ENCODE results near the gene ZBTB4. TPM values are rescaled to one million over a fixed set of nuclear protein-coding genes. Genes with fewer than 3 reads are reported as not detected.

The ZBTB4 gene
- total and polyA plus RNA-seq, 2 experiments from 2014 or later: 3.6 to 11.2 TPM

DNA sequence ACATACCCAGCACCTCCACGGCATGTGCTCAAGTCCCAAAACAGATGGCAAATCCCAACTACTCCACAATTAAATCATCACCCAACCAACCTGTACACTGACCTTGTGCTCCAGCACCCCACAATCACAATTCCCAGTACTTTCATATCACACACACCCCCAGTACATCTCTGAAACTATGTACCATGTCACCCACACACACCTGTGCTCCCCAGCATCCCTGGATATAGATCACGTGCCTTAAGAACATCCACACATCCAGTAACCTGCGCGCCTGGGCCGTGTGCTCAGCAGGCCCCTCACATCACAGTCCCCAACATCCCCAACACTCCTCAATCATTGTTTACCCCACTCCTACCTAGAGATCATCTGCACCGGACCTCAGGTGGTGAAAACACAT lies 69.7 kb downstream of the ZBTB4 start (continued):
- TF ChIP-seq, protein P1, sequence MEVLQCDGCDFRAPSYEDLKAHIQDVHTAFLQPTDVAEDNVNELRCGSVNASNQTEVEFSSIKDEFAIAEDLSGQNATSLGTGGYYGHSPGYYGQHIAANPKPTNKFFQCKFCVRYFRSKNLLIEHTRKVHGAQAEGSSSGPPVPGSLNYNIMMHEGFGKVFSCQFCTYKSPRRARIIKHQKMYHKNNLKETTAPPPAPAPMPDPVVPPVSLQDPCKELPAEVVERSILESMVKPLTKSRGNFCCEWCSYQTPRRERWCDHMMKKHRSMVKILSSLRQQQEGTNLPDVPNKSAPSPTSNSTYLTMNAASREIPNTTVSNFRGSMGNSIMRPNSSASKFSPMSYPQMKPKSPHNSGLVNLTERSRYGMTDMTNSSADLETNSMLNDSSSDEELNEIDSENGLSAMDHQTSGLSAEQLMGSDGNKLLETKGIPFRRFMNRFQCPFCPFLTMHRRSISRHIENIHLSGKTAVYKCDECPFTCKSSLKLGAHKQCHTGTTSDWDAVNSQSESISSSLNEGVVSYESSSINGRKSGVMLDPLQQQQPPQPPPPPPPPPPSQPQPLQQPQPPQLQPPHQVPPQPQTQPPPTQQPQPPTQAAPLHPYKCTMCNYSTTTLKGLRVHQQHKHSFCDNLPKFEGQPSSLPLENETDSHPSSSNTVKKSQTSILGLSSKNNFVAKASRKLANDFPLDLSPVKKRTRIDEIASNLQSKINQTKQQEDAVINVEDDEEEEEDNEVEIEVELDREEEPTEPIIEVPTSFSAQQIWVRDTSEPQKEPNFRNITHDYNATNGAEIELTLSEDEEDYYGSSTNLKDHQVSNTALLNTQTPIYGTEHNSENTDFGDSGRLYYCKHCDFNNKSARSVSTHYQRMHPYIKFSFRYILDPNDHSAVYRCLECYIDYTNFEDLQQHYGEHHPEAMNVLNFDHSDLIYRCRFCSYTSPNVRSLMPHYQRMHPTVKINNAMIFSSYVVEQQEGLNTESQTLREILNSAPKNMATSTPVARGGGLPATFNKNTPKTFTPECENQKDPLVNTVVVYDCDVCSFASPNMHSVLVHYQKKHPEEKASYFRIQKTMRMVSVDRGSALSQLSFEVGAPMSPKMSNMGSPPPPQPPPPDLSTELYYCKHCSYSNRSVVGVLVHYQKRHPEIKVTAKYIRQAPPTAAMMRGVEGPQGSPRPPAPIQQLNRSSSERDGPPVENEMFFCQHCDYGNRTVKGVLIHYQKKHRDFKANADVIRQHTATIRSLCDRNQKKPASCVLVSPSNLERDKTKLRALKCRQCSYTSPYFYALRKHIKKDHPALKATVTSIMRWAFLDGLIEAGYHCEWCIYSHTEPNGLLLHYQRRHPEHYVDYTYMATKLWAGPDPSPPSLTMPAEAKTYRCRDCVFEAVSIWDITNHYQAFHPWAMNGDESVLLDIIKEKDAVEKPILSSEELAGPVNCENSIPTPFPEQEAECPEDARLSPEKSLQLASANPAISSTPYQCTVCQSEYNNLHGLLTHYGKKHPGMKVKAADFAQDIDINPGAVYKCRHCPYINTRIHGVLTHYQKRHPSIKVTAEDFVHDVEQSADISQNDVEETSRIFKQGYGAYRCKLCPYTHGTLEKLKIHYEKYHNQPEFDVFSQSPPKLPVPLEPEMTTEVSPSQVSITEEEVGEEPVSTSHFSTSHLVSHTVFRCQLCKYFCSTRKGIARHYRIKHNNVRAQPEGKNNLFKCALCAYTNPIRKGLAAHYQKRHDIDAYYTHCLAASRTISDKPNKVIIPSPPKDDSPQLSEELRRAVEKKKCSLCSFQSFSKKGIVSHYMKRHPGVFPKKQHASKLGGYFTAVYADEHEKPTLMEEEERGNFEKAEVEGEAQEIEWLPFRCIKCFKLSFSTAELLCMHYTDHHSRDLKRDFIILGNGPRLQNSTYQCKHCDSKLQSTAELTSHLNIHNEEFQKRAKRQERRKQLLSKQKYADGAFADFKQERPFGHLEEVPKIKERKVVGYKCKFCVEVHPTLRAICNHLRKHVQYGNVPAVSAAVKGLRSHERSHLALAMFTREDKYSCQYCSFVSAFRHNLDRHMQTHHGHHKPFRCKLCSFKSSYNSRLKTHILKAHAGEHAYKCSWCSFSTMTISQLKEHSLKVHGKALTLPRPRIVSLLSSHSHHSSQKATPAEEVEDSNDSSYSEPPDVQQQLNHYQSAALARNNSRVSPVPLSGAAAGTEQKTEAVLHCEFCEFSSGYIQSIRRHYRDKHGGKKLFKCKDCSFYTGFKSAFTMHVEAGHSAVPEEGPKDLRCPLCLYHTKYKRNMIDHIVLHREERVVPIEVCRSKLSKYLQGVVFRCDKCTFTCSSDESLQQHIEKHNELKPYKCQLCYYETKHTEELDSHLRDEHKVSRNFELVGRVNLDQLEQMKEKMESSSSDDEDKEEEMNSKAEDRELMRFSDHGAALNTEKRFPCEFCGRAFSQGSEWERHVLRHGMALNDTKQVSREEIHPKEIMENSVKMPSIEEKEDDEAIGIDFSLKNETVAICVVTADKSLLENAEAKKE (CRISPR knock-in tag; IDR thresholded peaks at IDR 0.05): no peak
- TF ChIP-seq ZNF114 (CRISPR knock-in tag; IDR thresholded peaks at IDR 0.05): no peak

Other genes with a start within 250 kb of the ZBTB4 start
Only the 30 nearest of the 40 such genes appear.
- 10.2 and 13.6 TPM in 2 replicates for gene SLC2A4, start 197.9 kb downstream of the ZBTB4 start, total RNA-seq (2014; rRNA removed; shearing (Covaris generic))
- 6.3 and 6.9 TPM in 2 replicates for gene SLC2A4, start 197.9 kb downstream of the ZBTB4 start, polyA plus RNA-seq (2016; fragmentation: Nextera tagmentation; extraction: Ambion mirVana)
- 20.6 and 36.5 TPM in 2 replicates for gene YBX2, start 185.0 kb downstream of the ZBTB4 start, total RNA-seq (2014; rRNA removed; shearing (Covaris generic))
- gene YBX2, start 185.0 kb downstream of the ZBTB4 start, polyA plus RNA-seq (2016; fragmentation: Nextera tagmentation; extraction: Ambion mirVana): 22.1 and 22.5 TPM in 2 replicates
- 791 and 833 TPM in 2 replicates for gene EIF5A, start 172.0 kb downstream of the ZBTB4 start, total RNA-seq (2014; rRNA removed; shearing (Covaris generic))
- 1,562 and 1,621 TPM in 2 replicates for gene EIF5A, start 172.0 kb downstream of the ZBTB4 start, polyA plus RNA-seq (2016; fragmentation: Nextera tagmentation; extraction: Ambion mirVana)
- 64.8 and 83.4 TPM in 2 replicates for gene GPS2, start 164.3 kb downstream of the ZBTB4 start, total RNA-seq (2014; rRNA removed; shearing (Covaris generic))
- gene GPS2, start 164.3 kb downstream of the ZBTB4 start, polyA plus RNA-seq (2016; fragmentation: Nextera tagmentation; extraction: Ambion mirVana): 117 and 122 TPM in 2 replicates
- gene NEURL4, start 150.3 kb downstream of the ZBTB4 start, total RNA-seq (2014; rRNA removed; shearing (Covaris generic)): 36.8 and 42.3 TPM in 2 replicates
- gene NEURL4, start 150.3 kb downstream of the ZBTB4 start, polyA plus RNA-seq (2016; fragmentation: Nextera tagmentation; extraction: Ambion mirVana): 6.3 and 6.7 TPM in 2 replicates
- 30.7 and 35.8 TPM in 2 replicates for gene ACAP1, start 143.1 kb downstream of the ZBTB4 start, total RNA-seq (2014; rRNA removed; shearing (Covaris generic))
- 40.1 and 43.9 TPM in 2 replicates for gene ACAP1, start 143.1 kb downstream of the ZBTB4 start, polyA plus RNA-seq (2016; fragmentation: Nextera tagmentation; extraction: Ambion mirVana)
- 7.7 and 8.8 TPM in 2 replicates for gene KCTD11, start 127.5 kb downstream of the ZBTB4 start, total RNA-seq (2014; rRNA removed; shearing (Covaris generic))
- gene KCTD11, start 127.5 kb downstream of the ZBTB4 start, polyA plus RNA-seq (2016; fragmentation: Nextera tagmentation; extraction: Ambion mirVana): 2.2 and 2.3 TPM in 2 replicates
- not detected in 2 replicates for gene TMEM95, start 124.5 kb downstream of the ZBTB4 start, total RNA-seq (2014; rRNA removed; shearing (Covaris generic))
- not detected in 2 replicates for gene TMEM95, start 124.5 kb downstream of the ZBTB4 start, polyA plus RNA-seq (2016; fragmentation: Nextera tagmentation; extraction: Ambion mirVana)
- gene TNK1, start 98.5 kb downstream of the ZBTB4 start, total RNA-seq (2014; rRNA removed; shearing (Covaris generic)): 8.9 and 15.0 TPM in 2 replicates
- 6.1 TPM in 2 replicates for gene TNK1, start 98.5 kb downstream of the ZBTB4 start, polyA plus RNA-seq (2016; fragmentation: Nextera tagmentation; extraction: Ambion mirVana)
- 34.3 and 41.7 TPM in 2 replicates for gene PLSCR3, start 85.1 kb downstream of the ZBTB4 start, total RNA-seq (2014; rRNA removed; shearing (Covaris generic))
- 29.5 and 30.0 TPM in 2 replicates for gene PLSCR3, start 85.1 kb downstream of the ZBTB4 start, polyA plus RNA-seq (2016; fragmentation: Nextera tagmentation; extraction: Ambion mirVana)
- gene TMEM256, start 75.5 kb downstream of the ZBTB4 start, total RNA-seq (2014; rRNA removed; shearing (Covaris generic)): 127 and 138 TPM in 2 replicates
- gene TMEM256, start 75.5 kb downstream of the ZBTB4 start, polyA plus RNA-seq (2016; fragmentation: Nextera tagmentation; extraction: Ambion mirVana): 197 and 227 TPM in 2 replicates
- gene NLGN2, start 71.8 kb downstream of the ZBTB4 start, total RNA-seq (2014; rRNA removed; shearing (Covaris generic)): 26.8 and 38.7 TPM in 2 replicates
- 14.4 TPM in 2 replicates for gene NLGN2, start 71.8 kb downstream of the ZBTB4 start, polyA plus RNA-seq (2016; fragmentation: Nextera tagmentation; extraction: Ambion mirVana)
- not detected in 2 replicates for gene SPEM1, start 59.3 kb downstream of the ZBTB4 start, total RNA-seq (2014; rRNA removed; shearing (Covaris generic))
- gene SPEM1, start 59.3 kb downstream of the ZBTB4 start, polyA plus RNA-seq (2016; fragmentation: Nextera tagmentation; extraction: Ambion mirVana): not detected in 2 replicates
- gene SPEM2, start 54.0 kb downstream of the ZBTB4 start, total RNA-seq (2014; rRNA removed; shearing (Covaris generic)): not detected in 2 replicates
- gene SPEM2, start 54.0 kb downstream of the ZBTB4 start, polyA plus RNA-seq (2016; fragmentation: Nextera tagmentation; extraction: Ambion mirVana): not detected in 2 replicates
- gene SPEM3, start 50.8 kb downstream of the ZBTB4 start, total RNA-seq (2014; rRNA removed; shearing (Covaris generic)): not detected in 2 replicates
- gene SPEM3, start 50.8 kb downstream of the ZBTB4 start, polyA plus RNA-seq (2016; fragmentation: Nextera tagmentation; extraction: Ambion mirVana): not detected in 2 replicates
- gene TMEM102, start 44.2 kb downstream of the ZBTB4 start, total RNA-seq (2014; rRNA removed; shearing (Covaris generic)): 15.1 and 23.2 TPM in 2 replicates
- gene TMEM102, start 44.2 kb downstream of the ZBTB4 start, polyA plus RNA-seq (2016; fragmentation: Nextera tagmentation; extraction: Ambion mirVana): 6.1 and 6.4 TPM in 2 replicates
- 16.6 TPM in 2 replicates for gene FGF11, start 40.1 kb downstream of the ZBTB4 start, total RNA-seq (2014; rRNA removed; shearing (Covaris generic))
- 11.1 and 13.3 TPM in 2 replicates for gene FGF11, start 40.1 kb downstream of the ZBTB4 start, polyA plus RNA-seq (2016; fragmentation: Nextera tagmentation; extraction: Ambion mirVana)
- 11.2 and 12.0 TPM in 2 replicates for gene CHRNB1, start 34.6 kb downstream of the ZBTB4 start, total RNA-seq (2014; rRNA removed; shearing (Covaris generic))
- gene CHRNB1, start 34.6 kb downstream of the ZBTB4 start, polyA plus RNA-seq (2016; fragmentation: Nextera tagmentation; extraction: Ambion mirVana): 10.0 and 11.1 TPM in 2 replicates
- gene SLC35G6, start 1.8 kb upstream of the ZBTB4 start, total RNA-seq (2014; rRNA removed; shearing (Covaris generic)): not detected in 2 replicates
- 0.16 TPM in 1 of 2 replicates, not detected in the other for gene SLC35G6, start 1.8 kb upstream of the ZBTB4 start, polyA plus RNA-seq (2016; fragmentation: Nextera tagmentation; extraction: Ambion mirVana)
- gene POLR2A, start 4.7 kb upstream of the ZBTB4 start, total RNA-seq (2014; rRNA removed; shearing (Covaris generic)): 136 and 151 TPM in 2 replicates
- gene POLR2A, start 4.7 kb upstream of the ZBTB4 start, polyA plus RNA-seq (2016; fragmentation: Nextera tagmentation; extraction: Ambion mirVana): 56.8 and 58.1 TPM in 2 replicates
- 1.6 and 6.0 TPM in 2 replicates for gene TNFSF12, start 69.4 kb upstream of the ZBTB4 start, total RNA-seq (2014; rRNA removed; shearing (Covaris generic))
- 3.5 and 5.1 TPM in 2 replicates for gene TNFSF12, start 69.4 kb upstream of the ZBTB4 start, polyA plus RNA-seq (2016; fragmentation: Nextera tagmentation; extraction: Ambion mirVana)
- 1.5 TPM in 1 of 2 replicates, not detected in the other for gene TNFSF13, start 79.1 kb upstream of the ZBTB4 start, total RNA-seq (2014; rRNA removed; shearing (Covaris generic))
- gene TNFSF13, start 79.1 kb upstream of the ZBTB4 start, polyA plus RNA-seq (2016; fragmentation: Nextera tagmentation; extraction: Ambion mirVana): 1.9 and 2.2 TPM in 2 replicates
- 125 and 138 TPM in 2 replicates for gene SENP3, start 82.3 kb upstream of the ZBTB4 start, total RNA-seq (2014; rRNA removed; shearing (Covaris generic))
- 5.5 and 6.5 TPM in 2 replicates for gene SENP3, start 82.3 kb upstream of the ZBTB4 start, polyA plus RNA-seq (2016; fragmentation: Nextera tagmentation; extraction: Ambion mirVana)
- 0.62 TPM in 1 of 2 replicates, not detected in the other for gene CD68, start 100.0 kb upstream of the ZBTB4 start, total RNA-seq (2014; rRNA removed; shearing (Covaris generic))
- not detected in 2 replicates for gene CD68, start 100.0 kb upstream of the ZBTB4 start, polyA plus RNA-seq (2016; fragmentation: Nextera tagmentation; extraction: Ambion mirVana)
- 196 and 216 TPM in 2 replicates for gene MPDU1, start 104.2 kb upstream of the ZBTB4 start, total RNA-seq (2014; rRNA removed; shearing (Covaris generic))
- 65.1 and 65.8 TPM in 2 replicates for gene MPDU1, start 104.2 kb upstream of the ZBTB4 start, polyA plus RNA-seq (2016; fragmentation: Nextera tagmentation; extraction: Ambion mirVana)
- gene SOX15, start 110.5 kb upstream of the ZBTB4 start, total RNA-seq (2014; rRNA removed; shearing (Covaris generic)): 23.6 and 43.0 TPM in 2 replicates
- 29.9 and 37.7 TPM in 2 replicates for gene SOX15, start 110.5 kb upstream of the ZBTB4 start, polyA plus RNA-seq (2016; fragmentation: Nextera tagmentation; extraction: Ambion mirVana)
- 20.3 and 24.4 TPM in 2 replicates for gene FXR2, start 135.3 kb upstream of the ZBTB4 start, total RNA-seq (2014; rRNA removed; shearing (Covaris generic))
- 8.6 and 10.9 TPM in 2 replicates for gene FXR2, start 135.3 kb upstream of the ZBTB4 start, polyA plus RNA-seq (2016; fragmentation: Nextera tagmentation; extraction: Ambion mirVana)
- gene SAT2, start 148.2 kb upstream of the ZBTB4 start, total RNA-seq (2014; rRNA removed; shearing (Covaris generic)): 52.7 and 56.7 TPM in 2 replicates
- 69.4 and 74.4 TPM in 2 replicates for gene SAT2, start 148.2 kb upstream of the ZBTB4 start, polyA plus RNA-seq (2016; fragmentation: Nextera tagmentation; extraction: Ambion mirVana)
- gene SHBG, start 150.5 kb upstream of the ZBTB4 start, total RNA-seq (2014; rRNA removed; shearing (Covaris generic)): 0.38 and 0.66 TPM in 2 replicates
- gene SHBG, start 150.5 kb upstream of the ZBTB4 start, polyA plus RNA-seq (2016; fragmentation: Nextera tagmentation; extraction: Ambion mirVana): 0.48 and 0.90 TPM in 2 replicates
- 11.2 and 14.9 TPM in 2 replicates for gene ATP1B2, start 171.3 kb upstream of the ZBTB4 start, total RNA-seq (2014; rRNA removed; shearing (Covaris generic))
- gene ATP1B2, start 171.3 kb upstream of the ZBTB4 start, polyA plus RNA-seq (2016; fragmentation: Nextera tagmentation; extraction: Ambion mirVana): 33.1 and 35.3 TPM in 2 replicates